Activated naive CD4-positive, alpha-beta T cell treated with anti-CD3 and anti-CD28 coated beads, Interleukin-2, amount 50 U/mL, for 72 hours (primary cell): ENCODE data around the gene PSG3. TPM values are rescaled to one million over a fixed set of nuclear protein-coding genes. Genes with fewer than 3 reads are reported as not detected.
A peak's percentile ranks its signal among the peaks of the same experiment; 100 is the strongest.
"Not testable (repeated sequence)": the region's sequence is repeated elsewhere in the genome, so short reads cannot be mapped to it uniquely, and the experiment has no call there.

Source experiments
- ATAC-seq, 2 donors: fragments of 150-1000 bp; cut with Tn5 transposase; 2 replicates each; pipeline ENCODE4 v1.10.0; 2021; ENCODE audit warnings: mild to moderate bottlenecking in 2 of 2, moderate library complexity in 2 of 2
- DNase-seq, 2 donors: peaks; one replicate each; pipeline ENCODE4 v3.0.0; 2021 to 2022; ENCODE audit warnings: low spot score in 2 of 2
- H3K27ac Mint-ChIP-seq, 2 donors: one replicate each; pipeline ENCODE4 v1.8.0; 2022; ENCODE audit warnings: mild to moderate bottlenecking in 2 of 2, mixed read lengths in 2 of 2
- H3K36me3 Mint-ChIP-seq, 2 donors: one replicate each; pipeline ENCODE4 v1.8.0; 2022; ENCODE audit warnings: mixed read lengths in 2 of 2
- H3K9me3 Mint-ChIP-seq, 2 donors: one replicate each; pipeline ENCODE4 v1.8.0; 2022; ENCODE audit warnings: mixed read lengths in 2 of 2
- total RNA-seq, 2 donors: library from RNA; stranded (reverse); gene quantifications; one replicate each; pipeline ENCODE4 v1.2.3, GENCODE V29; 2022

PSG3 gene
- total RNA-seq = under 1 TPM in 1 of 2 donors, not detected in 1; 0.78 TPM

GRCh38 chr19:42740381-42740780 lies at the start of gene PSG3:
Gene PSG3 (minus strand): TSS chr19:42740481. CDS start chr19:42740384, 97 bp downstream.
- not testable (repeated sequence) for H3K36me3 Mint-ChIP-seq, H3K9me3 Mint-ChIP-seq, ATAC-seq, H3K27ac Mint-ChIP-seq, DNase-seq

DNA sequence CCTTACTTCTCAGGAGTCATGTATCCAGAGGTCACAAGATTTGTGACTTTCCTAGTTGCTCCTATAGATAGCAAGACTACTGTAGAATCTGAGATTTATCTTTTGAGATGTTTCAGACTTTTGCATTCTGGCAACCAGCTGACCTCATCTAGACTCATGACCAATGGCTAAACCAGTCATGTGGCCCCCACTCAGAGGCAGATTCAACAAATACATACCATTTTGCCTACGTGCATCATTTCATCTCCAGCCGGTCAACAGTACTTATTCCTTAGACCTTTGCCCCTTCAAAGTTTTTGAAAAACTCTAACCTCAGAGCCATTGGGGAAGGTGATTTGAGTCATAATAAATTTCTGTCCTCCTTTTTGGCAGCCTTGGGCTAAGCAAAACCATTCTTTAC lies 48.5 kb upstream of the PSG3 start:
- H3K9me3 Mint-ChIP-seq = peaks cover 11 to 17% of the 10 kb centered on the region in 2 donors
- DNase-seq, ATAC-seq, H3K27ac Mint-ChIP-seq: not testable (repeated sequence)
- peaks cover 16% of the 10 kb centered on the region in 2 donors for H3K36me3 Mint-ChIP-seq

DNA sequence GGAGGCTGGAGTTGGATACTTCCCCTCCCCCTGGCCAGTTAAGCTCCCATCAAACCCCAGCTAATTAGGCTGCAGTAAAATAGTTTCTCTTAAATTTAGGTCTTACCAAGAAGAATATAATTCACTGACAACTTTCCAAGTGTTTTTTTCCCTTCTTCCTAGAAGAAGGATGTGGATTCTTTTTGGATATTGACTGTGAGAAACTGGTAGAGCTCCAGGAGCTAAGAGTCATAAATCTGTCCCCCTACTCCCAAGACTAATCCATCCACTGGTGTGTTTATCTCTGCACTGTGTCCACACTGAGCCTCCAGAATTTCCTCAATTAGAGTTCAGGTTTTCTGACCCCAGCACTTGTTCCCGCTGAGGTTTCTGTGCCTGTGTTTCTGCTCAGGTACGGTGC lies 47.5 kb upstream of the PSG3 start:
- not testable (repeated sequence) for DNase-seq, H3K9me3 Mint-ChIP-seq, ATAC-seq, H3K36me3 Mint-ChIP-seq, H3K27ac Mint-ChIP-seq

- H3K9me3 Mint-ChIP-seq, H3K36me3 Mint-ChIP-seq, H3K27ac Mint-ChIP-seq, ATAC-seq: not testable (repeated sequence)
- peak in 1 of 2 donors; percentile 53 for DNase-seq
Measured at GRCh38 chr19:42776750-42777612, 36.7 kb upstream of the PSG3 start.

DNA sequence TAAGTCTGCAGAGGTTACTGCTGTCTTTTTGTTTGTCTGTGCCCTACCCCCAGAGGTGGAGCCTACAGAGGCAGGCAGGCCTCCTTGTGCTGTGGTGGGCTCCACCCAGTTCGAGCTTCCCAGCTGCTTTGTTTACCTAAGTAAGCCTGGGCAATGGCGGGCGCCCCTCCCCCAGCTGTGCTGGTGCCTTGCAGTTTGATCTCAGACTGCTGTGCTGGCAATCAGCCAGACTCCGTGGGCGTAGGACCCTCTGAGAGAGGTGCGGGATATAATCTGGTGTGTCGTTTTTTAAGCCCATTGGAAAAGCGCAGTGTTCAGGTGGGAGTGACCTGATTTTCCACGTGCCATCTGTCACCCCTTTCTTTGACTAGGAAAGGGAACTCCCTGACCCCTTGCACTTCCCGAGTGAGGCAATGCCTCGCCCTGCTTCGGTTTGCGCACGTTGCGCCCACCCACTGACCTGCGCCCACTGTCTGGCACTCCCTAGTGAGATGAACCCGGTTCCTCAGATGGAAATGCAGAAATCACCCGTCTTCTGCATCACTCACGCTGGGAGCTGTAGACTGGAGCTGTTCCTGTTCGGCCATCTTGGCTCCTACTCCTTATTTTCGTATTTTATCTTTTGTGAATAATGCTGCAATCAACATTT lies 34.4 kb upstream of the PSG3 start:
- DNase-seq, H3K27ac Mint-ChIP-seq, H3K36me3 Mint-ChIP-seq, H3K9me3 Mint-ChIP-seq, ATAC-seq: not testable (repeated sequence)

- H3K27ac Mint-ChIP-seq, H3K36me3 Mint-ChIP-seq, DNase-seq, H3K9me3 Mint-ChIP-seq, ATAC-seq: not testable (repeated sequence)
Measured at GRCh38 chr19:42767319-42767718, 27.0 kb upstream of the PSG3 start.

GRCh38 chr19:42766871-42767270 lies 26.6 kb upstream of the PSG3 start:
- ATAC-seq, H3K27ac Mint-ChIP-seq, H3K36me3 Mint-ChIP-seq, DNase-seq, H3K9me3 Mint-ChIP-seq: not testable (repeated sequence)

DNA sequence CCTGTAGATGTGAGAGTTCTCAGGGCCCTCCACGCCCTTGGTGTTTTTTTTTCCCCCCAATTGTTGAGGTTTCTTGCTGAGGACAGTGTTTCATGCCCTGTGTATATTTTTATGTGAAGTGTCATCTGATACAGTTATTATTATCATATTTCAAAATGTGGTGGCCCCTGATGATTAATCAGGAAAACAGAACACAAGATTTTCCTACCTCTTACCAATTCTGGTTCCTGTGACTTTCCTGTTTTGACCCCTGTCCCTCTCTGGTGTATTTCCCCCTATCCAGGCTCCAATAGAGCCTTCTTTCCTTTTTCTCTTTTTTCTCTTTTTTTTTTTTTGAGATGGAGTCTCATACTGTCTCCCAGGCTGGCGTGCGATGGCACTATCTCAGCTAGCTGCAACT lies 24.6 kb upstream of the PSG3 start:
- DNase-seq (no peak), ATAC-seq (no peak)
- peak overlapping the region in 1 of 2 donors; percentile 6 for H3K27ac Mint-ChIP-seq
- H3K9me3 Mint-ChIP-seq = no peaks in the 10 kb centered on the region
- no peaks in the 10 kb centered on the region for H3K36me3 Mint-ChIP-seq

- ATAC-seq (no peak), DNase-seq (no peak)
- Mint-ChIP-seq H3K27ac (no peak overlapping the region), H3K9me3 (no peaks in the 10 kb centered on the region), H3K36me3 (no peaks in the 10 kb centered on the region)
Measured at GRCh38 chr19:42762789-42763188, 22.5 kb upstream of the PSG3 start.

DNA sequence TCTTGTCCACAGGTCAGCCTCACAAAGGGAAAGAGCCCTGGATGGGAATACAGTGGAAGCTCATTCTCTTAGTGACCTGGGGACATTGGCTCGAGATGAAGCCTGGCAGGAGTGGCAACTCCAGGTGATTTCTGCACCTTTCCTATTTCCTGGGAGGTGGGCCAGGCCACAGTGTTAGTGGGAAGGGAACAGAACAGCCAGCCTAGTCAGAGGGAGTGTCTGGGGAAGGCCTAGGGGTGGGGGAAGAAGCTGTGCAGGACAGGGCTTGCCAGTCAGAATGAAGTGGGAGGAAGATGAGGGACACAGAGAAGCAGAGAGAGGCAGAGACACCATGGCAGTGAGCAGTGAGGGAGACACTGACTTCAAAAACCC lies 21.6 kb upstream of the PSG3 start:
- H3K9me3 Mint-ChIP-seq, H3K36me3 Mint-ChIP-seq, DNase-seq, H3K27ac Mint-ChIP-seq, ATAC-seq: not testable (repeated sequence)

DNA sequence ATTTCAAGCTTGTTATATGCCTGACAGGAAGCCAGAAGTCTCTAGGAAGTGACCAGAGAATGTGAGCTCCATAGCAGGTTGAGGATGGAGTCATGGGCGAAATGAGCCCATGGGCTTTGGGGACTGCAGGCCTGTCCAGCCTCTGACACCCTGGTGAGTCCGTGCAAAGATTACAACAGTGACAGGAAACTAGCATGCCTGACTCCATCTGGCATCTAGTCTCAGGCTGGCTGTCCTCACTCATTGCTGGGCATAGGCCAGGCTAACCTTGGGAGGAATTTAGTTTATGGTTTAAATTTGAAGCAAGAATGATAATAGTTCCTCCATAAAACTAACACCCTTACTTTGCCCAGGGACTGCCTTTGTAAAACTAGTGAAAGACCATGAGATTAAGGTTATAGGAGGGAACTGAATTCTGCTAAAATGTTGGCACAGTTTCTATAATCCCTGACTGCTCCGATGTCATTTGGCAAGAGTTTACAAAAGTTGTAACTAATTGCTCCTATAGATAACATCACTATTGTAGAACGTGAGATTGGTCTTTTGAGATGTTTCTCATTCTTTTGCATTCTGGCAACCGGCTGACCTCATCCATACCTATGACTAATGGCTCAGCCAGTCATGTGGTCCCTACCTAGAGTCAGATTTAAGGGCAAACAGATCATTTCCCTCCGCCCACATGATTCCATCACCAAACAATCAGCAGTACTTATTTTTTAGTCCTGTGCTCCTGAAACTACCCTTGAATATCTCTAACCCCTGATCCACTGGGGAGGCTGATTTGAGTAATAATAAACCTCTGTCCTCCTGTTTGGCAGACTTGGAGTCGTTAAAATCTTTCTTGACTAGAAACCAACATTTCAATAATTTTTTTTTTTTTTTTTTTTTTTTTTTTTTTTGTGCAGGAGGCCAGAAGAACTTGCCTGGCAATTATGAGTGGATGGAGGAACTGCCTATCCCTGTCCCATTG lies 21.0 kb upstream of the PSG3 start:
- not testable (repeated sequence) for H3K9me3 Mint-ChIP-seq, H3K27ac Mint-ChIP-seq, DNase-seq, ATAC-seq, H3K36me3 Mint-ChIP-seq

- not testable (repeated sequence) for H3K27ac Mint-ChIP-seq, ATAC-seq, H3K36me3 Mint-ChIP-seq, DNase-seq, H3K9me3 Mint-ChIP-seq
Measured at GRCh38 chr19:42758667-42759066, 18.4 kb upstream of the PSG3 start.

DNA sequence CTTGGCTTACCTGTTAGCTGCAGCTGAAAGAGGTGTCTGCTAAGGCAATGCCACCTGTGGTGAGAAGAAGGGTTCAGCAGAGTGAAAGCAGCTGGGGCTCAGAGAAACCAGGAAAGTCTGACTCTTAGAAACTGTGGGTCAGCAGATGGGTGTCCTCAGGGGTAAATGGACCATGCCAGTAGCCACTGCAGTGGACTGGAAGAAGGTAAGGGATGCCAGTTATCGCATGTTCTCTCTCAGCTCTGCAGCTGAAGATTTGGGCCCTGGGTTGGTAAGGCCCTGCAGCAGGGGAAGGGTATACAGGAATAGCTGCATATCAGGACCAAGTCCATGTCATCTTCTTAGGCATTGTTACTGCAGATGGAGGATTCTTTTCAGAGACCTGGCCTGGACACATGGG lies 12.0 kb upstream of the PSG3 start:
- H3K27ac Mint-ChIP-seq, H3K9me3 Mint-ChIP-seq, ATAC-seq, H3K36me3 Mint-ChIP-seq, DNase-seq: not testable (repeated sequence)

DNA sequence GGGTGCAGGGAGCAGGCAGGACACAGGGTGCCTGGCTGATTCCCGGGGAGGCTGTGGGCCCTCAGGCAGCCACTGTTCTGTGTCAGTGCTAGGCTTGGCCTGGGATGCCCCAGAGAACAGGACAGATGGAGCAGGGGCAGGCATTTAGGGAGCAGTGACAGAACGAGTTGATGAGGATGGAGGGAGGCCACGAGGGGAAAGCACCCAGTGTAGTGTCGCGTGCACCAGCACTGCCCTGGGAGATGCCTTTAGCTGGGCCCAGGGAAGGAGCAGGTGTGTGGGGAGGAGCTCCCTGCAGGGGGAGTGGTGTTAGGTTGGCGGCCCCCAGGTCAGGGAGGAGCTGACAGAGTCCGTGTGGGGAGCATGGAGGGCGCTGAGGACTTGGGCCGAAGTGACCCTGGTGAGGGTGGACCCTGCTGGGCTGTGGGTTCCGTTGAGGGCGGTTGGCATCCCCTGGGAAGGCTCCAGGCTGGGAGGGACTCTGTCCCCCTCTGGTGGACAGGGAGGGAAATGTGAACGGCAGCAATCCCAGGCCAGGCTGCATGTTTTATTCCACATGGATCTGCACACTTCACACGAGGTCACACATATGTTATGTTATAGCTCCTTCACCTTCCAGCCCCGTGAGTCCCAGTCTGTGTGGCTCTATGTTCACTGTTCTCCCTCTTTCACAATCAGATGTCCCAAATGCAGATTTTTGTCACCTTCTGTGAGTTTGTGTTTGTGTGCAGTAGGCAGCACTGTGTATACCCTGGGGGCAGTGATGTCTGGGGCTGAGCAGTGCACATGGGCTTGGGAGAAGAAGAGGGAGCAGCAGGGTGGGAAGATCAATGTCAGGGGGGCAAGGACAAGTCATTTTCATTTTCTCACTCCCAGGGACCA lies 1.7 kb upstream of the PSG3 start:
- DNase-seq, H3K36me3 Mint-ChIP-seq, ATAC-seq, H3K9me3 Mint-ChIP-seq, H3K27ac Mint-ChIP-seq: not testable (repeated sequence)

DNA sequence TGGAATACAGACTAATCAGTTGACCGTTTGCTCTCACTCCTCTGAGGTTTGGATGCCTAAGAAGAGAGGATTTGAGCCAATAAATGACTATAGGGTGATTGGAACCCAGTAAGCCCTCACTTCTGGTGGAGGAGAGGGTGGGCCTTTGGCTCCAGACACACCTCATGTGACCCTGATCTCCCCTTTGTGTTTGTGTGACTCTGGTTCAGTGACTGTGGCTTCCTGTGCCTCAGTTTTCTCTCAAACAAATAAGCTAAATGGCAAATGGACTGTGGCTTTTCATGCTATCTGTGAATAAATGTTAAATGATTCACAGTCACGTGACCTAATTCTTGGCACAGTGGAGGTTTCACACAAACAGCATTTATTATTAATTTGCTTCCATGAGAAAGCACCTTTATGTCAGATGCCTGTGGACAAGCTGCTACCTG lies 2.7 kb downstream of the PSG3 start:
- H3K9me3 Mint-ChIP-seq, DNase-seq, ATAC-seq, H3K27ac Mint-ChIP-seq, H3K36me3 Mint-ChIP-seq: not testable (repeated sequence)

DNA sequence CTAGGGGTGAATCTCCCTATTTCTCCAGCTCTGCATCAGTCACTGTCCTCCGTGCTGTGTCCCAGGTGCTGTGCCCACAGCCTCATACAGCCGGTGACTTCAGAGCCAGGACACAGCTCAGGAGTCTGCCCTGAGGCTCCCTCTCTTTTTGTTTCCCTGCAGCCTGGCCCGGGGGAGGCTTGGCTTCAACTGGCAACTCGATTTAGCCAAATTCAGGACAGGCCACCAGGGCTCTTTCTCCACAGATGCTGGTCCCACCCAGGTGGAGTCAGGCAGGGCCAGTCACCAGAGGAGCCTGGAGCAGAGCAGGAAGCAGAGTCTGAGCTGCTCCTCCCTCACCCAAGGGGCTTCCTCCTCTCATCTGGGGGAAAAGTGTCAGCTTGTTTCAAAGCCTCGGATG lies 11.9 kb downstream of the PSG3 start:
- not testable (repeated sequence) for H3K36me3 Mint-ChIP-seq, DNase-seq, ATAC-seq, H3K27ac Mint-ChIP-seq, H3K9me3 Mint-ChIP-seq
